Tibial nerve (tissue), 4 donors: ENCODE measurements around the gene TMEM123.

Experiments used
- CTCF ChIP-seq, 5 experiments: fragments of 200-600 bp in 3 of 5; fragments of 450-650 bp in 2 of 5; sonication (generic) in 3 of 5; IDR thresholded peaks; one replicate each; pipeline ENCODE4 v1.5.1; 2016 to 2019; ENCODE audit warnings: antibody characterized with exemption in 5 of 5, mild to moderate bottlenecking in 3 of 5, moderate library complexity in 2 of 5
- EP300 ChIP-seq, 2 donors: sonication (generic); formaldehyde crosslinking; IDR thresholded peaks; one replicate each; pipeline ENCODE4 v1.6.1; 2017; ENCODE audit warnings: antibody characterized with exemption in 2 of 2, mild to moderate bottlenecking in 1 of 2
- POLR2A ChIP-seq, 2 donors: fragments of 450-650 bp; IDR thresholded peaks; one replicate each; pipeline ENCODE4 v1.6.1; 2017; ENCODE audit warnings: antibody characterized with exemption in 2 of 2, mild to moderate bottlenecking in 2 of 2, moderate library complexity in 2 of 2

DNA sequence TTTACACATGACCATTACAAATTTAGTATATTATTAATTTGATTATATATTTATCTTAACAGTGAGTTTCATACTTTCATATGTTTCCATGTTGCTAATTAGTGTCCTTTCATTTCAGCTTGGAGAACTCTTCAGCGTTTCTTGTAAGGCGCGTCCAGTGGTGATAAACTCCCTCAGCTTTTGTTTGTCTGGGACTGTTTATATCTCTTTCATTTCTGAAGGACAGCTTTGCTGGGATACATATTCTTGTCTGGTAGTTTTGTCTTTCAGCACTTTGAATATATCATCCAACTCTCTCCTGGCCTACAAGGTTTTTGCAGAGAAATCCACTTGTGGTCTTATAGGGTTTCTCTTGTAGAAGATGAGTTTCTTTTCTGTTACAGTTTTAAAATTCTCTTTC lies 93.2 kb downstream of the TMEM123 start:
- TF ChIP-seq CTCF (IDR thresholded peaks at IDR 0.05) = no peak
- TF ChIP-seq POLR2A (IDR thresholded peaks at IDR 0.05) = no peak
- TF ChIP-seq EP300 (IDR thresholded peaks at IDR 0.05) = no peak
